AG10803 (cell line): ENCODE data around the gene IFFO2.

ENCODE experiments used
- DNase-seq: peaks from one replicate; pipeline ENCODE4 v3.0.0; 2010; ENCODE audit warnings: low read depth
- H3K4me3 ChIP-seq: 2 replicates; pipeline ENCODE4 v1.5.1; 2011; ENCODE audit warnings: mild to moderate bottlenecking, low read length, control low read depth
- TF ChIP-seq, protein P1 (sequence below): conservative IDR thresholded peaks from 2 replicates; pipeline ENCODE4 v1.5.1; 2011; ENCODE audit warnings: mild to moderate bottlenecking, low read length, control low read depth, inconsistent platforms

Gene IFFO2

DNA sequence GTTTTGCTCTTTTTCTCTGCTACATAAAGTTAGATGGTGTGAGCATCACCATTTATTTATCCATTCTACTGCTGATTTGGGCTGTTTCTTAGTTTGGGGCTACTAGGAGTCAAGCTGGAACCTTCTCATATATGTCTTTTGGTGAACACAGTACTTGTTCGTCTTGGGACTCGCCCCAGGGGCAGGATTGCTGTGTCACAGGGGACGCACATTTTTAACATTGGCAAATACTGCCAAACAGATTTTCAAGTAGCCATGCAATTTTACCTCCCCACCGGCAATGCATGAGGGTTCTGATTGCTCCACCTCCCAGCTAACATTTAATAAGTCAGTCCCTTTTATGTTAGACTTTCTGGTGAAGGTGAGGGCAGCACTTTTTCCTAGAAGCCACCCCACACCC is 7.5 kb upstream of the IFFO2 start:
- TF ChIP-seq, protein P1, sequence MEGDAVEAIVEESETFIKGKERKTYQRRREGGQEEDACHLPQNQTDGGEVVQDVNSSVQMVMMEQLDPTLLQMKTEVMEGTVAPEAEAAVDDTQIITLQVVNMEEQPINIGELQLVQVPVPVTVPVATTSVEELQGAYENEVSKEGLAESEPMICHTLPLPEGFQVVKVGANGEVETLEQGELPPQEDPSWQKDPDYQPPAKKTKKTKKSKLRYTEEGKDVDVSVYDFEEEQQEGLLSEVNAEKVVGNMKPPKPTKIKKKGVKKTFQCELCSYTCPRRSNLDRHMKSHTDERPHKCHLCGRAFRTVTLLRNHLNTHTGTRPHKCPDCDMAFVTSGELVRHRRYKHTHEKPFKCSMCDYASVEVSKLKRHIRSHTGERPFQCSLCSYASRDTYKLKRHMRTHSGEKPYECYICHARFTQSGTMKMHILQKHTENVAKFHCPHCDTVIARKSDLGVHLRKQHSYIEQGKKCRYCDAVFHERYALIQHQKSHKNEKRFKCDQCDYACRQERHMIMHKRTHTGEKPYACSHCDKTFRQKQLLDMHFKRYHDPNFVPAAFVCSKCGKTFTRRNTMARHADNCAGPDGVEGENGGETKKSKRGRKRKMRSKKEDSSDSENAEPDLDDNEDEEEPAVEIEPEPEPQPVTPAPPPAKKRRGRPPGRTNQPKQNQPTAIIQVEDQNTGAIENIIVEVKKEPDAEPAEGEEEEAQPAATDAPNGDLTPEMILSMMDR = no peak
- no peak overlapping the region for H3K4me3 ChIP-seq
- no peak for DNase-seq

GRCh38 chr1:18962855-18963737 is 6.6 kb upstream of the IFFO2 start:
- H3K4me3 ChIP-seq = no peak overlapping the region
- no peak for DNase-seq
- TF ChIP-seq, protein P1 = no peak

- TF ChIP-seq, protein P1 = no peak
- peak; percentile 91 for DNase-seq
- H3K4me3 ChIP-seq = no peak overlapping the region
Measured at GRCh38 chr1:18962121-18962721, 5.7 kb upstream of the IFFO2 start.

GRCh38 chr1:18960821-18961220 is 4.3 kb upstream of the IFFO2 start:
- TF ChIP-seq, protein P1 = no peak
- no peak for DNase-seq
- H3K4me3 ChIP-seq = no peak overlapping the region

GRCh38 chr1:18960409-18960808 is 3.9 kb upstream of the IFFO2 start:
- no peak overlapping the region for H3K4me3 ChIP-seq
- TF ChIP-seq, protein P1 = no peak
- no peak for DNase-seq

- no peak overlapping the region for H3K4me3 ChIP-seq
- TF ChIP-seq, protein P1 = no peak
- DNase-seq = no peak
Measured at GRCh38 chr1:18959591-18959990, 3.1 kb upstream of the IFFO2 start.
